NCI-H2196 treated with DMSO at 0.1 percent for 48 hours (cell line): ENCODE data around the gene FAM98B.

Experiments used
- DNase-seq: peaks from one replicate; lab custom pipeline; 2025; ENCODE audit not compliant: unreplicated experiment; lab: John Stamatoyannopoulos, UW

The FAM98B gene

DNA sequence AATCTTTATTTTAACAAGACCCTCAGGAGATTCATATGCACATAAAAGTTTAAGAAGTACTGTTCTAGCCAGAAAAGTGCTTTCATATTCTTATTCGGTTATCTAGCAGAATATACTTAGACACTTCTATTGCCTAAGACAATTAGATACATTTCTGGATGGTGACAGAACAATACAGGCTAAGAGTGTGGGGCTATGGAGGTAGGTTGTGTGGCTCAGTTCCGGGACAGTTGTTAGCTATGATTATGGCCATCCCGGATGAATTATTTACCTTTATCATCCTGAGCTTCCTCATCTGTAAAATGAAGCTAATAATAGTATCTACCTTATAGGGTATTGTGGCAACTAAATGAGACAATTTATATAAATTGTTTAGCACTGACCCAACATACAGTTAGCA lies 6.6 kb downstream of the FAM98B start:
- no peak for DNase-seq

DNA sequence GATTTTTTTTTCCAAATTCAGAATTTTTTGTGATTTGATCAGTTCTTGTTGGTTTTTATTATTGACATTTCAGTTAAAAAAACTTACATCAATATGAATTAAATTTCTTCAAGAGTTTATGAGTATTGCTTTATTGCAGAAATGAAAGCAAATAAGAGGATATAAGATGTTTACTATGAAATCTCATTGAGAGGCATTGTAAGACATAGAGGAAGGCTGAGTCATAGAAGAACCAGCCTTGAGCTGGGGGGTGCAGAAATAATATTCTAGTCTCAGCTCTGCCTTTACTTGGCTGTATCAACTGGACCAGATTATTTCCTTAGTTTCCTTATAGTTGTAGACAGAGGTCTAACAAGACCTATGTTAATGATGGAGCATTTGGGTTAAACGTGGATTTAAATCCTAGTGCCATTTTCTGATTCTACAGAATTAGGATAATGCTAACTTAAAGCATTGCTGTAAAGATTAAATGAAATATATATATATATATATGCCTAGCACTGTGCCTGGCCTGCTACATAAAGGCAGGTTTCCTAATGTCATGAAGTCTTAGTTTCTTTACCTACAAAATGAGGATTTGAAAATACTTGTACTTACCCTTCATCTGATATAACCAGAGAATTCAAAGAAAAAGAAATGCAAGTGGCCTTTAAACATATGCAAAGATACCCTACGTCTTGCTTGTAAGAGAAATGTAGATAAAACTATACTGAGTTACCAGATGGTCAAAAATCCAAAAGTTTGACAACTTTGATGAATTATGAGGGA lies 7.3 kb downstream of the FAM98B start:
- DNase-seq = no peak

DNA sequence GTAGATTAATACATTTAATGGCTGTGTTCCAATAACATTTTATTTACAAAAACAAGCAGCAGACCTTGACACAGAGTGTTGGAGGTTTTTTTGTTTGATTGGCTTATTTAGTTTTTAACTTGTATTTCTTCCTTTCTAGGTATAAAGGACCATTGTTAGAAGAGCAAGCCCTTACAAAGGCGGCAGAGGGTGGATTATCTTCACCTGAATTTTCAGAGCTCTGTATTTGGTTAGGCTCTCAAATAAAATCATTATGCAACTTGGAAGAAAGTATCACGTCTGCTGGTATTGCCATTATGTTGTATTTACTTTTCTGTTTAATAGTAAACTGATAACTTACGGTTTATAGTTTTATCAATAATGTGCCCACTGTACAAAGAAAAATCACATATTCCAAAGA lies 10.0 kb downstream of the FAM98B start:
- no peak for DNase-seq

DNA sequence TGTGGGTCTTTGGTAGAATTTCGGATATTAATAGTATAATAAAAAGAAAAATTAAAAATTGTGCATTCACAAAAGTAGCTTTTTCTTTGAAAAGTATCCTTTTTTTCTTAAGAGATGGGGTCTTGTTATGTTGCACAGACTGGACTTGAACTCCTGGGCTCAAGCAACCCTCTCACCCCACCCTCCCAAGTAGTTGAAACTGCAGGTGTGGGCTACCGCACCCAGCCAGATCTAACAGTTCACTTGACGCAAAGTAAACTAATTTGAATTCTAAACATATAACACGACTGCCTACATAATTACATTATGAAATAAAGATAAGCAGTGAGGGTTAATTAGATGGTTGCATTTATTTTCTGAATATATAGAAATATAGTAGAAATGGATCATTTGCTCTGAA lies 10.7 kb downstream of the FAM98B start:
- no peak for DNase-seq

DNA sequence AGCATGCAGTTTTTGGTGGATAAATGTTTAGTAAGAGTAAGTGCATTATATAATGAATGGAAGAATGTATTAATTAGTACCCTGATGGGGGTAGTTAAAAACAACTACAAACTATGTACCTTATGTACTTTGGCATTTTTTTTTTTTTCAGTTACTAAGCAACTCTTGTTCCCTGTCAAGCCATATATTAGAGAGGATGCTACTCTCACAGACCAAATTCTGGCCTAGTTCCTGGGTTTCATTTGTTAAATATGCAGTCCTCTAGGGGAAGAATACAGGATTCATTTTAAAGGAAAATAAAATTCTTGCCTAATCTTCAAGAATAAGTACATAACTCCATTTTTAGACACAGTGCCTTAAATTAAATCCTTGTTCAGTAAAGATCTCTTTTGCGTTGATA lies 16.9 kb downstream of the FAM98B start:
- no peak for DNase-seq

DNA sequence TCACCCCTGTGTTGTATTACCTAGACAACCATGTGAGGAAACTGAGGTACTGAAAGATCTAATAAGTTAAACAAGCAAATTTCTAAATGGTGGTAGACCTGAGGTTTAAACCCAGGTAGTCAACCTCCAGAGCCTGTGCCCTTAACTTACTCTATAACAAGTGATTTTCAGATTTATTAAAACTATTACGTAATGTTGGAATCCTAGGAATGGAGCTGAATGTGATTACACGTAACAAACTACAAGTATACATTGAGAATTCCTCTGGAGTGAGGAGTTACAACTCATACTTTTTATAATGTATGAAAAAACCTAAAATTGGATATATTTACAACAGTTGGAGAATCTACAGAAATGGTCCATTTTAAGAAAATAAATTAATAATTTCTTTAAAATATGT lies 18.0 kb downstream of the FAM98B start:
- no peak for DNase-seq

DNA sequence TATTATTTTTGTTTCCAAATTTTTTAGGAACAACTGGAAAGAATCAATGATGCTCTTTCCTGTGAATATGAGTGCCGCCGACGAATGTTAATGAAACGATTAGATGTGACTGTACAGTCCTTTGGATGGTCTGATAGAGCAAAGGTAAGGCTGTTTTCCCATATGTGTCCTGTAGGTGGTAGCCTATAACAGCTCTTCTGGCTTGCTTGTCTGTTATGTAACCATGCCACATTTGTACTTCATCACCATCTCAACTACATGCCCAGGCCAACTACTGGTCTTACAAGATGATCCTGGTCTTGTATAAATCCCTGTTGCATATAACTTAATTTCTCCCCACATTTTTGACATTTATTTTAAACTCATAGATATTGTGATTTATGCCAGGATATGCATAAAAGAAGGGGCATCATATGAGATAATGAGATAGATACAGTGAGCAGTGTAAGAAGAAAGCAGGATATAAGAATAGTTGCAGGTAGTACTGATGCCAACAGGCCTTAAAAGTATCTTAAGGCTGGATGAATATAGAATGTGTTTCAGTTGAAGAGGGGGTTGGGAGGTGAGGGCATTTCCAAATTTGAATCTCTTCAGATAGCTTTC lies 20.3 kb downstream of the FAM98B start:
- DNase-seq = peak; percentile 7

DNA sequence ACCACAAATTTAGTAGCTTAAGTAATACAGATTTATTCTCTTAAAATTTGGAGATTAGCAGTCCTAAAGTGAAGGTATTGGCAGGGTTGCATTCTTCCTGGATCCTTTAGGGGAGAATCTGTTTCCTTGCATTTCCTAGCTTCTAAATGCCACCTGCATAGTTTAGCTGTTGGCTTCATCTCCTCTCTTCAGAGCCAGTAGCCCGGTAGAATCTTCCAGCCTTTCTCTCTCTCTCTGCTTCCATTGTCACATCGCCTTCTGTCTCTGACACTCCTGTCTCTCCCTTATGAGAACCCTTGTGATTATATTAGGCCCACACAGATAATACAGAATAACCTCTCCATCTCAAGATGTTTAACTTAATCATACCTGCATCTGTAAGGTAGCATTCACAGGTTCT lies 21.4 kb downstream of the FAM98B start:
- DNase-seq = no peak

DNA sequence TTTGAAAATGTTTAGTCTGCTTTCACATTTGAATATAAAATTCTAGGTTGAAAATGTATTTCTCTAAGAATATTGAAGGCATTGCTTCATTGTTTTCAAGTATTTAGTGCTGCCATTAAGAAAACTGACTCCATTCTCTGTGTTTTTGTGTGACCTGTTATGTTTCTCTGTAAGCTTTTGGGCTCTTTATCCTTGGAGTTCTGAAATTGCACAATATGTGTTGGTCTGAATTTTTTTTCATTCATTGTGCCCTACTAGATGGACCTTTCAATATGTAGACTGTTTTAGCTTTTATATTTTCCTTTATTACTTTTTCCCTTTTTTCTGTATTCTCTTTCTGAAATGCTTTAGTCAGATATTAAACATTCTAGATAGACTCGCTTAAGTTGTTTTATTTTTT lies 22.2 kb downstream of the FAM98B start:
- no peak for DNase-seq

DNA sequence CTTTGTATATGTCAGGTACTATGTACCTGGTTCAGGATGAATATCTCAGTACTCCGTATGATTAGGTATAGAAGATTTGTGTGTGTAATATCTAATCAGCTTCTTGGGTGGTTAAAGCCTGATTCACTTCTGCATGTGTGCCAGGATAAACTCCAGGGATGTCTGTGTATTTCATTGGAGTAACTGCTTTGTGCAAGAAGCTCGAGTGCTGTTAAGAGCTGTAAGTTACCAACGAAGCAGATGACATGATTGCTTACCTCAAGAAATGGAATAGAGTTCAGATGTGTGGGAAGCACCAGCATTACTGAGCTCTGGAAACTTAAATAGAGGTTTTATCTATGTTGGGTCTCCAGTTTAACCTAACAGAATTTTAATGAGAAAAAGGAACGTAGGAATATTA lies 23.7 kb downstream of the FAM98B start:
- no peak for DNase-seq

DNA sequence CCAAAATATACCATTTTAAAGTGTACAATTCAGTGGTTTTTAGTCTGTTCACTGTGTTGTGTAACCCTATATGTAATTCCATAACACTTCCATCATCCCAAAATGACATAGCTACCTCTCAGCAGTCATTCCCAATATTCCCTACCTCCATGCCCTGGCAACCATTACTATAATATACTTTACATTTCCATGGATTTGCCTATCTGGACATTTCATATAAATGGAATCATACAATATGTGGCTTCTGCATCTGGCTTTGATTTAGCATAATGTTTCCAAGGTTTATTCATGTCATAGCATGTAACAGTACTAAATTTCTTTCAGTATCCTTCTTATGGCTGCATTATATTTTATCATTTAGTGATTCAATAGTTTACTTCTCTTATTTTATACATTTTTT lies 25.3 kb downstream of the FAM98B start:
- no peak for DNase-seq

DNA sequence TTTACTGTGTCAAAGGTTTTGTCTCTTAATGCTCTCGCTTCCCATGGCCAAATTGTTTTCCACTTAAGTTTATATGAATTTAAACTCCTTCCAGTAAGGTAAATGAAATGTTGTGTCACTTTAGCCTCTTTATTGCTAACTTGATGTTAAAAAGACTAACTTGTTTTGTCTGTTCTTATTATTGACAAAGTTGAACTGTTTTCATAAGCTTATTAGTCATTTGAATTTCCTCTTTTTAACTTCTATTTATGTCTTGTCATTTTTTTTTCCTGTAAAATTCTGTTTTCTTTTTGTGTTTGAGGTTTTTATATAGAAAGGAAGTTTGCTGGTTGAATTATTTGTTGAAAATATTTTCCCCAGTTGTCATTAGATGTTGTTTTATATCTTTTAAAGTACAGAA lies 25.8 kb downstream of the FAM98B start:
- DNase-seq = no peak

DNA sequence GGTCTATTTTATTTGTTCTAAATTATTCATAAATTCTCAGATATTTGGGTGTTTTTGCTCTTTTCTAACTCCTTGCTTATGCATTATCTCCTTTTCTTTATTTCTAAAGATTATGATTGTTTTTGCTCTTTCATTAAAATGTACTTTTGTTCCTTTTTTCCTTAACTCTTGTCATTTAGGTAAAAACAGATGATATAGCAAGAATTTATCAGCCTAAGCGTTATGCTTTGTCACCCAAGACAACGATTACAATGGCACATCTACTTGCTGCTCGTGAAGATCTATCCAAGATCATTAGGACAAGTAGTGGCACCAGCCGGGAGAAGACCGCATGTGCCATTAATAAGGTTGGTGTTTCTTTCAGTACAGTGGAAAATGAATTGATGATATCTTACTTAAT lies 27.2 kb downstream of the FAM98B start:
- DNase-seq = no peak

DNA sequence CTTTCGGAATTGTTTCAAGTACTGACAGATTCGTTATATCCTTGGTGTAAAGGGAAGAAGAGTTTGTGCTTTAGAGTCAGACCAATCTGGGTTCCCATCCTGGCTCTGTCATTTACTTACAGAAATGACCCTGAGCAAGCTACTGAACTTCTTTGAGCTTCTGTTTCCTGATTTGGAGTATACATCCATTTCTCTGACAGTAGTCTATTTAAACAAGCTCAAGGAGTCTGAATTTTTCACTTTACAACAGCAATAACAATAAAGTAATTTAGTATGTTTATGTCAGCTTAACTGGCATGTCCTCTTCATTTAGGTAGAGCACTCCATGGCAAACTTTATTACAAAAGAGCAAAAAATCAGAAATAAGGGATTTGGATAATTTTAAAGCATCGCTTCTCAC lies 27.8 kb downstream of the FAM98B start:
- no peak for DNase-seq

DNA sequence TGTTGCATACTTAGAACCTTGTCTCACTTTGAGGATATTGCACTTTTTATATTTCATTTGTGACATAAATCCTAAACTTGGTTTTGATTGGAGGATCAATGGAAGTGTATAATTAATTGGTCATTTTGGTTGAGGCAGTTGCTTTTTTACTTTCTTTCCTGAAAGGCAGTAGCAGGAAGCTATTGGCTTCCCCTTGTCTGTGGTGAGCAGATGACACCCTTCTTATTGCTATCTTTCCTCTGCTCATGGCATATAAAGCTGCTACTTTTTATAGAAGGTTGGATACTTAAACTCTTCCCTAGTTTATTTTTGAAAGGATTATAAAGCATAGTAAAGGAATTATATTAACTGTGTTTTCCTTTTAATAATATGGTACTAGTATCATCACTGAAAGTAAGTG lies 28.6 kb downstream of the FAM98B start:
- DNase-seq = no peak

DNA sequence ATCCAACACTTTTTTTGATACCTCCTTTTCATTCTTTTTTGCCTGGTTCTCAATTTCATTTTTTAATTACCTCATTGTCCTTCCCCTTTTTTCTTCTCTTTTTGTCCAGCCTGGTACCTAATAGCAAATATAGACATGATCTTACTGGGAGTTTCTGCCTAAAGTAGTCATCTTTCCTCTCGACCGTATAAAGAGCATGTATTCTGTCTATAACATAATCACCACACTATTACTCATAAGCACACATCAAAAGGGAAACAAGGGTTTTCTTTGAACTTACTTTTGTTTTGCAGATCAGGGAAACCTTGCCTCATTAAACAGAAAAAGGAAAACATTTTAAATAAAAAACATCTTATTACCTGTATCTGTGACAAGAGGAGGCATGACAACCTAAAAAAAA lies 33.0 kb downstream of the FAM98B start:
- no peak for DNase-seq

DNA sequence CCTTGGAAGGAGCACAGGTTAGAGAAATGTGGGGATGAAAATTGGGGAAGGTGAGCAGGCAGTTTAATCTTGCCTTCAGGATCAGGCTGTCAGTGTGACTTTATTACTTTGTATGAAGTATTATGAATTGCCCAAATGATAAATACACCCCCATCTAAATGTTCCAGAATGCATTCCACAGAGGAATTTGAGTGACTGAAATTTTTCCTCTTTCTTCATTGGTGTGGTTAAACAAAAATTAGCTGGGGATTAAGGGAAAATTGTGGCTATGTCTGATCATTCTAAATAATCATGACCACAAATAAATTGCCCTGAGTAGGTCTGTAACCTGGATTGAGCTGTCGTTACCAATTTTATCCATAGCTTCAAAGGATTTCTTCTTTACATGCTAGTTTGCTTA lies 33.5 kb downstream of the FAM98B start:
- DNase-seq = no peak

DNA sequence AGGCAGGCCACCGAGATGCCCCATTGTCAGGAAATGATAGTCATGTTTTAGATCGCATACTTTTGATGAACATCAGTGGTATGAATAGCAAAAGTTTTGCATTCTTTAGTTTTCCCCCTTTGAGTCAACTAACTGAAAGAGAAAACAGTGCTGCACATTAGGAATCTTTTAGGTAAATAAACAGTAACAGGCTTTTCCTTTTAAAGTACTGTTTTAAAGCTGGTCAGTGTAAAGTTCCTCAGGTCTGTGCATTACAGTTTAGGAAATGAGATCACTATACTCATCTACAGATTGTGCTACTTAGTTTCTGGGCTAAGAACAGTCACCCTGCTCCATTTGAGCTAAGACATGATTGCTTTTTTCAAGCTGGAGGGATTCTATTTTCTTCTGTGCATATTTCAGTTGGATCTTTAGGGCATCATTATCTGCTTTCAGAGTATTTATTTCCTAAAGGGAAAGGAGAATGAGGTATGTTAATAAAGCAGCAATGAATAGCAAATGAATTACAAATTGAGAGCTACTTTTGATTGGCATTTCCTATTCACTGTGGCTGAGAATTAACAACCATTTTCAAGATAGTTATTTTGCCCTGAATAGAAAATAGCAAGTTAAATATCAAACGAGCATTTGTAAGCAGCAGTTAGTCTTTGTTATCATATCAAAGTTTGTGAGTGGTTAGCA lies 36.5 kb downstream of the FAM98B start:
- no peak for DNase-seq

DNA sequence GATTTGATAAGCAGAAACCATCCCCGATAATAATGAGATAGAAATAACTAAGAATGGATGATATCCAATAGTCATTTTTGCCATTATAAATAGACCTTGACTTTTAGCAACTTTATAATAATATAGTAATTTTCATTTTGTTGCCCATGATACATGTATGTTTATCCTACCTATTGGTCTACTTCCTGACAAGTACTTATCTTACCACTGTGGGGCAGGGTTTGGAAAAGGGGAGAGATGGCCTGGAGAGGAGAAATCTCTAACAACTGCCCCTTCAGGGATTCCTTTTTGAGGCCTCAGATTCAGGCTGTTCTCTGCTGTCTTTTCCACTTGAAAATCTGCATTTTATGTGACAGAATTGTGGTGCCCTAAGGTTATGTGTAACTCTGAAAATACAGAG lies 42.2 kb downstream of the FAM98B start:
- no peak for DNase-seq

DNA sequence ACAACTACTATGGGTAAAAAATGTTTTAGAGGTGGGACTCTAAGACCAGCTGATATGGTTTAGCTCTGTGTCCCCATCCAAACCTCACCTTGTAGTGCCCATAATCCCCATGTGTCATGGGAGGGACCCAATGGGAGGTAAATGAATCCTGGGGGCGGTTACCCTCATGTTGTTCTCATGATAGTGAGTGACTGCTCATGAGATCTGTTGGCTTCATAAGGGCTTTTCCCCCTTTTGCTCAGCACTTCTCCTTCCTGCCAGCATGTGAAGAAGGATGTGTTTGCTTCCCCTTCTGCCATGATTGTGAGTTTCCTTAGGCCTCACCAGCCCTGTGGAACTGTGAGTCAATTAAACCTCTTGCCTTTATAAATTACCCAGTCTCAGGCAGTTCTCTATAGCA lies 45.7 kb downstream of the FAM98B start:
- DNase-seq = no peak

DNA sequence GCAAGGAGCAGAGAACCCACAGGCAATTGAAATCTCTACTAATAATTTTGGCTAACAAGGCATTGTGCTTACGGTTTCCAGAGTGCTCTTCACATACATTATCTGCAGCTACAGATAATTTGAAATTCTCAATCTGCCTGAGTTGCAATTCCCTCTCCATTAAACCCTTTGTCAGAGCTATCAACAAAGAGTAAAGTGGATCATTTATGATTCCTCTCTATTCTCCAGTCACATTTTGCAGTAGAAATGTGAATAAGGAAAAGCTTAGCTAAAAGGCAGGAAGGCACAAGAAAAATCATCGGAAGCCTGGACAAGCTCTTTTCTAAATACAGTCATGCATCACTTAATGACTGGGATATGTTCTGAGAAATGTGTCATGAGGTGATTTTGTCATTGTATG lies 49.6 kb downstream of the FAM98B start:
- no peak for DNase-seq

DNA sequence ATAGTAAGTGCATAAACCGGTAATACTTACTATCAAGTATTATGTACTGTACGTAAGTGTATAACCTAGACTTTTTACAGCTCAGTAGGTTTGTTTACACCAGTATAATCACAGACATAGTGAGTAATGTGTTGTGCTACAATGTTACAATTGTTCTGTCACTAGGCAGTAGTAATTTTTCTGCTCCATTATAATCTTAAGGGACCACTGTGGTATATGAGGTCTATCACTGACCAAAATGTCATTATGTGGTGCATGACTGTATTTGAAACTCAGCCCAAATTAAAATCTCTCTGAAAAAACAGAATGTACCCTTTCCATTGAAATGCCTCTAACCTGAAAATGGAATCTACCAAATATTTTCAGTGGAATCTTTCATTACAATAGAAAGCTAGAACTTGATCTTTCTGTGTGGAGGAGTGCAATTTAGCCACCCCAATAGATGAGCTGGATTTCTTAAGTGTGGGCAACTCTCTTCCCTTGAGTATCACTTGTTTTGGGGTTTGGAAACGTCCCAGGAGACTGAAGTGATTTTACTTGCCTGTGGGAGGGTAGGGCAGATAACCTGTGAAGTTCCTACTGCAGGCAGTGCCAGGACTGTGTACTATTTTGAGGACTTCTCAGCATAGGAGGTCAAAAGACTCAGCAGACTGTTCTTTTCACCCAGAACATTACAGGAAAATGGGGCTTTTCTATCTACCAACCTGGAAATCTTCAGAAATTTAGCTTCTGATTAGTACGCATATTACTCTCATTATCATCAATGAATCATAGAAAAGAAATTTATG lies 50.9 kb downstream of the FAM98B start:
- DNase-seq = no peak
